ENCODE results near the gene RAX.

The RAX gene

GRCh38 chr18:59219672-59220163, 53.5 kb downstream of the RAX start, which contains the start of gene GRP:
TSS of gene GRP (plus strand) at chr18:59220158. CDS start at chr18:59220266, 108 bp downstream.
- ATAC-seq = peak; percentile 56
- no peak for TF ChIP-seq ZNF8 (CRISPR knock-in tag; IDR thresholded peaks at IDR 0.05)
- no peak for TF ChIP-seq TCF4 (CRISPR knock-in tag; IDR thresholded peaks at IDR 0.05; ENCODE audit: borderline replicate concordance)
- no peak for TF ChIP-seq ZFP30 (CRISPR knock-in tag; IDR thresholded peaks at IDR 0.05)
- TF ChIP-seq ZC3H10 (CRISPR knock-in tag; IDR thresholded peaks at IDR 0.05) = no peak
- no peak for TF ChIP-seq ESRRG (CRISPR knock-in tag; IDR thresholded peaks at IDR 0.05)
- TF ChIP-seq CSDC2 (CRISPR knock-in tag; IDR thresholded peaks at IDR 0.05) = no peak
- no peak for TF ChIP-seq PATZ1 (CRISPR knock-in tag; IDR thresholded peaks at IDR 0.05; ENCODE audit: borderline replicate concordance)
- TF ChIP-seq TOX (CRISPR knock-in tag; IDR thresholded peaks at IDR 0.05; ENCODE audit: borderline replicate concordance) = no peak
- TF ChIP-seq, protein P1, sequence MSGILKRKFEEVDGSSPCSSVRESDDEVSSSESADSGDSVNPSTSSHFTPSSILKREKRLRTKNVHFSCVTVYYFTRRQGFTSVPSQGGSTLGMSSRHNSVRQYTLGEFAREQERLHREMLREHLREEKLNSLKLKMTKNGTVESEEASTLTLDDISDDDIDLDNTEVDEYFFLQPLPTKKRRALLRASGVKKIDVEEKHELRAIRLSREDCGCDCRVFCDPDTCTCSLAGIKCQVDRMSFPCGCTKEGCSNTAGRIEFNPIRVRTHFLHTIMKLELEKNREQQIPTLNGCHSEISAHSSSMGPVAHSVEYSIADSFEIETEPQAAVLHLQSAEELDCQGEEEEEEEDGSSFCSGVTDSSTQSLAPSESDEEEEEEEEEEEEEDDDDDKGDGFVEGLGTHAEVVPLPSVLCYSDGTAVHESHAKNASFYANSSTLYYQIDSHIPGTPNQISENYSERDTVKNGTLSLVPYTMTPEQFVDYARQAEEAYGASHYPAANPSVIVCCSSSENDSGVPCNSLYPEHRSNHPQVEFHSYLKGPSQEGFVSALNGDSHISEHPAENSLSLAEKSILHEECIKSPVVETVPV (CRISPR knock-in tag; IDR thresholded peaks at IDR 0.05) = no peak
- TF ChIP-seq ZNF565 (CRISPR knock-in tag; conservative IDR thresholded peaks at IDR 0.05; ENCODE audit: low read depth) = no peak
- TF ChIP-seq OSR1 (CRISPR knock-in tag; IDR thresholded peaks at IDR 0.05) = no peak
- TF ChIP-seq RARB (CRISPR knock-in tag; IDR thresholded peaks at IDR 0.05) = no peak

GRCh38 chr18:59218018-59218417, 55.2 kb downstream of the RAX start:
- TF ChIP-seq ZNF565 (CRISPR knock-in tag; conservative IDR thresholded peaks at IDR 0.05; ENCODE audit: low read depth) (no peak), CREB5 (CRISPR knock-in tag; IDR thresholded peaks at IDR 0.05; ENCODE audit: low read depth) (no peak), ZNF70 (CRISPR knock-in tag; IDR thresholded peaks at IDR 0.05) (no peak), ZC3H10 (CRISPR knock-in tag; IDR thresholded peaks at IDR 0.05) (no peak), BACH2 (CRISPR knock-in tag; IDR thresholded peaks at IDR 0.05; ENCODE audit: borderline replicate concordance) (no peak), ZFP3 (CRISPR knock-in tag; IDR thresholded peaks at IDR 0.05) (no peak), ARNTL (CRISPR knock-in tag; IDR thresholded peaks at IDR 0.05; ENCODE audit: borderline replicate concordance, low read depth) (no peak), ZFP30 (CRISPR knock-in tag; IDR thresholded peaks at IDR 0.05) (no peak), PPARA (CRISPR knock-in tag; IDR thresholded peaks at IDR 0.05; ENCODE audit: borderline replicate concordance) (no peak), TSHZ2 (CRISPR knock-in tag; IDR thresholded peaks at IDR 0.05) (no peak), POU6F1 (CRISPR knock-in tag; IDR thresholded peaks at IDR 0.05; ENCODE audit: borderline replicate concordance, low read depth) (no peak), GLIS3 (CRISPR knock-in tag; IDR thresholded peaks at IDR 0.05) (no peak)
- no peak for ATAC-seq
